Lung (tissue), 12 donors: ENCODE data around the gene ANKRD36C. TPM values are rescaled to one million over a fixed set of nuclear protein-coding genes. Genes with fewer than 3 reads are reported as not detected.
A peak's percentile ranks its signal among the peaks of the same experiment; 100 is the strongest.
"Not testable (repeated sequence)": the region's sequence is repeated elsewhere in the genome, so short reads cannot be mapped to it uniquely, and the experiment has no call there.

ENCODE experiments used
- ATAC-seq: fragments of 200-7000 bp; cut with Tn5 transposase; one replicate; pipeline ENCODE4 v1.9.1; 2020; ENCODE audit warnings: moderate number of reproducible peaks; ENCODE audit not compliant: insufficient read depth, low FRiP score
- DNase-seq, 3 donors: peaks; one replicate each; pipeline ENCODE4 v3.0.0-alpha.2; 2013 to 2017
- H3K27ac ChIP-seq, 2 donors: one replicate each; pipeline ENCODE4 v1.5.1; 2013; ENCODE audit warnings: mild to moderate bottlenecking in 2 of 2, moderate library complexity in 2 of 2, control low read depth in 1 of 2, inconsistent platforms in 1 of 2, low read depth in 1 of 2, low read length in 1 of 2
- H3K27me3 ChIP-seq, 3 donors: one replicate each; pipeline ENCODE4 v1.5.1; 2013; ENCODE audit warnings: low read length in 2 of 3; ENCODE audit not compliant: control insufficient read depth in 3 of 3, insufficient read depth in 3 of 3
- H3K36me3 ChIP-seq, 4 donors: one replicate each; pipeline ENCODE4 v1.5.1; 2013; ENCODE audit warnings: low read length in 4 of 4, mild to moderate bottlenecking in 1 of 4, moderate library complexity in 1 of 4; ENCODE audit not compliant: control insufficient read depth in 4 of 4, insufficient read depth in 4 of 4
- H3K4me1 ChIP-seq, 5 donors: one replicate each; pipeline ENCODE4 v1.5.1; 2013; ENCODE audit warnings: low read length in 5 of 5, mild to moderate bottlenecking in 2 of 5, moderate library complexity in 1 of 5; ENCODE audit not compliant: control insufficient read depth in 5 of 5, insufficient read depth in 5 of 5
- H3K4me3 ChIP-seq: one replicate; pipeline ENCODE4 v1.5.1; 2013; ENCODE audit warnings: mild to moderate bottlenecking, control low read depth, moderate library complexity
- H3K9ac ChIP-seq, 2 donors: one replicate each; pipeline ENCODE4 v1.5.1; 2013; ENCODE audit warnings: low read length in 2 of 2, control low read depth in 1 of 2; ENCODE audit not compliant: insufficient read depth in 1 of 2
- H3K9me3 ChIP-seq, 4 donors: one replicate each; pipeline ENCODE4 v1.5.1; 2013; ENCODE audit warnings: low read length in 3 of 4, mild to moderate bottlenecking in 1 of 4, moderate library complexity in 1 of 4; ENCODE audit not compliant: control insufficient read depth in 4 of 4, insufficient read depth in 3 of 4
- CTCF ChIP-seq: IDR thresholded peaks from 2 replicates; pipeline ENCODE4 v1.5.1; 2012; ENCODE audit warnings: mild to moderate bottlenecking; ENCODE audit errors: control extremely low read depth, extremely low read depth
- WGBS, 2 donors: extraction: QIAGEN DNeasy Blood & Tissue Kit; methylation state at CpG; one replicate each; pipeline ENCODE4 v1.1.7; 2013; 5-methylcytosine and 5-hydroxymethylcytosine counted together
- polyA plus RNA-seq, 2 donors: library from polyadenylated mRNA; stranded (reverse); fragments of 200-250 nt; gene quantifications; one replicate each; pipeline ENCODE4 v1.2.1, GENCODE V29; 2013
- total RNA-seq, 2 donors: library from RNA; depleted of rRNA in 1 of 2; stranded (reverse); fragments of >200 nt in 1 of 2; gene quantifications; one replicate each; pipeline ENCODE4 v1.2.1, GENCODE V29; 2014 to 2021
- donor health status: control.
- donor health status: control.
- donor health status: Bipolar disorder and iron deficiency.
- donor health status: healthy.
- donor health status: DM: yes; HTN: yes; CAD: no.

The ANKRD36C gene
- total and polyA plus RNA-seq, 4 donors = 2.6 to 114 (median 14.3) TPM

- H3K4me3 ChIP-seq, H3K27ac ChIP-seq, H3K4me1 ChIP-seq, H3K36me3 ChIP-seq, H3K9ac ChIP-seq, DNase-seq, ATAC-seq, H3K27me3 ChIP-seq, H3K9me3 ChIP-seq: not testable (repeated sequence)
- 89 to 90% methylated on average over 5 of the region's 5 CpGs for WGBS, 2 donors
Observed at GRCh38 chr2:96006248-96006647, 14.6 kb upstream of the ANKRD36C start.

GRCh38 chr2:95992520-95993272 lies 1.1 kb upstream of the ANKRD36C start:
- Histone ChIP-seq H3K4me3 (peak overlapping the region; percentile 28), H3K27ac (peak overlapping the region; percentile 68 to 94)
- not testable (repeated sequence) for H3K9ac ChIP-seq, H3K9me3 ChIP-seq, H3K4me1 ChIP-seq, H3K36me3 ChIP-seq, H3K27me3 ChIP-seq
- DNase-seq (peak; percentile 33 to 63 (median 46)), ATAC-seq (peak; percentile 96)
- peak; percentile 83 for TF ChIP-seq CTCF
- WGBS, 2 donors = 4 to 7% methylated on average over 18 to 34 of the region's 34 CpGs

GRCh38 chr2:95992102-95992501 lies 478 bp upstream of the ANKRD36C start:
- 0% methylated on average over 7 to 13 of the region's 39 CpGs for WGBS, 2 donors
- H3K4me1 ChIP-seq, H3K36me3 ChIP-seq, H3K9ac ChIP-seq, H3K27me3 ChIP-seq, H3K9me3 ChIP-seq, DNase-seq: not testable (repeated sequence)
- Histone ChIP-seq H3K27ac (peak overlapping the region; percentile 68 to 94), H3K4me3 (peak overlapping the region; percentile 28)
- ATAC-seq = peak; percentile 69

GRCh38 chr2:95990884-95991283 lies 740 bp downstream of the ANKRD36C start:
- ATAC-seq, H3K9me3 ChIP-seq, H3K27ac ChIP-seq, H3K27me3 ChIP-seq, H3K4me3 ChIP-seq, H3K36me3 ChIP-seq, H3K9ac ChIP-seq, H3K4me1 ChIP-seq: not testable (repeated sequence)
- DNase-seq = peak in 1 of 3 donors; percentile 4
- WGBS, 2 donors = 8% methylated on average over 4 to 6 of the region's 6 CpGs

- H3K9me3 ChIP-seq, H3K4me3 ChIP-seq, H3K27me3 ChIP-seq, DNase-seq, H3K4me1 ChIP-seq, H3K9ac ChIP-seq, H3K27ac ChIP-seq, H3K36me3 ChIP-seq, ATAC-seq: not testable (repeated sequence)
- whole genome bisulfite sequencing, 2 donors = 44 to 49% methylated on average over 2 of the region's 2 CpGs
Observed at GRCh38 chr2:95951662-95952061, 40.0 kb downstream of the ANKRD36C start.

GRCh38 chr2:95948039-95948438 lies 43.6 kb downstream of the ANKRD36C start:
- DNase-seq, H3K36me3 ChIP-seq, ATAC-seq, H3K4me1 ChIP-seq, H3K27ac ChIP-seq, H3K4me3 ChIP-seq, H3K9ac ChIP-seq, H3K27me3 ChIP-seq, H3K9me3 ChIP-seq: not testable (repeated sequence)
- WGBS, 2 donors = 82 to 85% methylated on average over 1 of the region's 1 CpG

GRCh38 chr2:95939947-95940346 lies 51.7 kb downstream of the ANKRD36C start:
- H3K27me3 ChIP-seq, H3K9me3 ChIP-seq, ATAC-seq, H3K36me3 ChIP-seq, H3K27ac ChIP-seq, H3K4me1 ChIP-seq, H3K9ac ChIP-seq, DNase-seq, H3K4me3 ChIP-seq: not testable (repeated sequence)
- WGBS, 2 donors = 92 to 93% methylated on average over 11 of the region's 11 CpGs
